ENCODE measurements around the gene TPR. TPM values are rescaled to one million over a fixed set of nuclear protein-coding genes. Genes with fewer than 3 reads are reported as not detected.

Gene TPR
- total and polyA plus RNA-seq, 10 donors: 23.8 to 129 (median 101) TPM

- Histone ChIP-seq H3K4me1 (no peaks in the 10 kb centered on the region), H3K27me3 (replicated peaks in 1 of 7) (no peaks in the 10 kb centered on the region), H3K9me3 (no peaks in the 10 kb centered on the region), H3K36me3 (no peaks in the 10 kb centered on the region), H3K4me3 (no peak overlapping the region), H3K27ac (no peak overlapping the region)
- no peak for DNase-seq
- TF ChIP-seq POLR2A (IDR thresholded peaks at IDR 0.05) (no peak), POLR2AphosphoS5 (IDR thresholded peaks at IDR 0.05) (no peak), CTCF (IDR thresholded peaks at IDR 0.05 in 8 of 11, conservative IDR thresholded peaks at IDR 0.05 in 3 of 11) (no peak)
- intact Hi-C loops (cut with DNase I; ENCODE audit: low total_unique reads): no loop called here
- 92 to 97% (median 94%) methylated on average over 7 of the region's 7 CpGs for WGBS, 5 donors
Observed at GRCh38 chr1:186286615-186287315, 88.3 kb downstream of the TPR start.

GRCh38 chr1:186283374-186283773 lies 91.7 kb downstream of the TPR start:
- Histone ChIP-seq H3K9me3 (no peaks in the 10 kb centered on the region), H3K4me3 (no peak overlapping the region), H3K27ac (no peak overlapping the region), H3K27me3 (replicated peaks in 1 of 7) (no peaks in the 10 kb centered on the region), H3K4me1 (no peaks in the 10 kb centered on the region), H3K36me3 (no peaks in the 10 kb centered on the region)
- DNase-seq: no peak
- intact Hi-C loops (cut with DNase I; ENCODE audit: low total_unique reads): no loop called here
- TF ChIP-seq POLR2AphosphoS5 (IDR thresholded peaks at IDR 0.05) (no peak), CTCF (IDR thresholded peaks at IDR 0.05 in 8 of 11, conservative IDR thresholded peaks at IDR 0.05 in 3 of 11) (no peak), POLR2A (IDR thresholded peaks at IDR 0.05) (no peak)
- 44 to 82% (median 66%) methylated on average over 3 of the region's 3 CpGs for WGBS, 5 donors

- DNase-seq: no peak
- no peaks in the 10 kb centered on the region for H3K9me3 ChIP-seq
- H3K27me3 ChIP-seq (replicated peaks in 1 of 7): no peaks in the 10 kb centered on the region
- H3K27ac ChIP-seq: no peak overlapping the region
- no peaks in the 10 kb centered on the region for H3K4me1 ChIP-seq
- intact Hi-C loops (cut with DNase I; ENCODE audit: low total_unique reads): no loop called here
- 63 to 85% (median 78%) methylated on average over 8 of the region's 8 CpGs for WGBS, 5 donors
- TF ChIP-seq CTCF (IDR thresholded peaks at IDR 0.05 in 8 of 11, conservative IDR thresholded peaks at IDR 0.05 in 3 of 11): no peak
- TF ChIP-seq POLR2A (IDR thresholded peaks at IDR 0.05): no peak
- TF ChIP-seq POLR2AphosphoS5 (IDR thresholded peaks at IDR 0.05): no peak
- no peak overlapping the region for H3K4me3 ChIP-seq
- H3K36me3 ChIP-seq: no peaks in the 10 kb centered on the region
Observed at GRCh38 chr1:186282466-186282865, 92.6 kb downstream of the TPR start.

- DNase-seq: no peak
- Histone ChIP-seq H3K27ac (no peak overlapping the region), H3K36me3 (no peaks in the 10 kb centered on the region), H3K27me3 (replicated peaks in 1 of 7) (no peaks in the 10 kb centered on the region), H3K4me3 (no peak overlapping the region), H3K9me3 (no peaks in the 10 kb centered on the region), H3K4me1 (no peaks in the 10 kb centered on the region)
- intact Hi-C loops (cut with DNase I; ENCODE audit: low total_unique reads): no loop called here
- no peak for TF ChIP-seq POLR2AphosphoS5 (IDR thresholded peaks at IDR 0.05)
- no peak for TF ChIP-seq CTCF (IDR thresholded peaks at IDR 0.05 in 8 of 11, conservative IDR thresholded peaks at IDR 0.05 in 3 of 11)
- TF ChIP-seq POLR2A (IDR thresholded peaks at IDR 0.05): no peak
- 80 to 91% (median 89%) methylated on average over 2 of the region's 2 CpGs for WGBS, 5 donors
Observed at GRCh38 chr1:186275822-186276221, 99.2 kb downstream of the TPR start.
